Measurements from ENCODE around the gene WWOX.

GRCh38 chr16:79202977-79203376 is 1103.5 kb downstream of the WWOX start:
- TF ChIP-seq POLR2A (IDR thresholded peaks at IDR 0.05; ENCODE audit: low read length) (no peak), GATA1 (IDR thresholded peaks at IDR 0.05; ENCODE audit: low read depth, low read length) (no peak)
